GM13977 (cell line): ENCODE results near the gene TCF12.

Source experiments
- DNase-seq: peaks from one replicate; pipeline ENCODE4 v3.0.0; 2012; ENCODE audit warnings: low spot score
- in situ Hi-C: fragments of 300-500 bp; cut with MboI; formaldehyde crosslinking; loops from one replicate; pipeline ENCODE4 v1.12.0; 2022; ENCODE audit warnings: low sequenced_read_pairs, low pct_unique_long_range_greater_than_20kb, mixed read lengths, inconsistent platforms; ENCODE audit not compliant: unreplicated experiment
- TF ChIP-seq, protein P1 (sequence below): IDR thresholded peaks from 2 replicates; pipeline ENCODE4 v1.5.1; 2012; ENCODE audit warnings: mild to moderate bottlenecking, control low read depth; ENCODE audit not compliant: insufficient read depth; ENCODE audit errors: extremely low read depth, missing control alignments

Gene TCF12

DNA sequence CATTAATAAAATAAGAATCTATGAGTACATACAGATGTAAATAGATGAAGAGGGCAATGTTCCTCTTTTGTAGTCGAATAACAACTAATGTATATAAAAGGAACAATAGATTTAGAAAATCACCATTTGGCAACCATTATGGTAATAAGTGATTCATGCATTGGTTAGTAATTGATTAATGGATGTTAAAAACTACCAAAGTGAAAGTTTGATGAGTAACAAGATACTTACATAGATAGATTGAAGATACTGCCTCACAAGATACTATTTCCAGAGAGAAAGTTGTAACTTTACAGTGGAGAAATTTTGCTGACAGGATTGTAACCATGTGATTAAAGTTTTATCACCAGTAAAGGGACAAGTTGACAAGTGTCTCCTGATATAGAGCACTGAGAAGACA, 55.0 kb downstream of the TCF12 start:
- TF ChIP-seq, protein P1, sequence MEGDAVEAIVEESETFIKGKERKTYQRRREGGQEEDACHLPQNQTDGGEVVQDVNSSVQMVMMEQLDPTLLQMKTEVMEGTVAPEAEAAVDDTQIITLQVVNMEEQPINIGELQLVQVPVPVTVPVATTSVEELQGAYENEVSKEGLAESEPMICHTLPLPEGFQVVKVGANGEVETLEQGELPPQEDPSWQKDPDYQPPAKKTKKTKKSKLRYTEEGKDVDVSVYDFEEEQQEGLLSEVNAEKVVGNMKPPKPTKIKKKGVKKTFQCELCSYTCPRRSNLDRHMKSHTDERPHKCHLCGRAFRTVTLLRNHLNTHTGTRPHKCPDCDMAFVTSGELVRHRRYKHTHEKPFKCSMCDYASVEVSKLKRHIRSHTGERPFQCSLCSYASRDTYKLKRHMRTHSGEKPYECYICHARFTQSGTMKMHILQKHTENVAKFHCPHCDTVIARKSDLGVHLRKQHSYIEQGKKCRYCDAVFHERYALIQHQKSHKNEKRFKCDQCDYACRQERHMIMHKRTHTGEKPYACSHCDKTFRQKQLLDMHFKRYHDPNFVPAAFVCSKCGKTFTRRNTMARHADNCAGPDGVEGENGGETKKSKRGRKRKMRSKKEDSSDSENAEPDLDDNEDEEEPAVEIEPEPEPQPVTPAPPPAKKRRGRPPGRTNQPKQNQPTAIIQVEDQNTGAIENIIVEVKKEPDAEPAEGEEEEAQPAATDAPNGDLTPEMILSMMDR: no peak
- DNase-seq: no peak
- in situ Hi-C loops: no loop called here

DNA sequence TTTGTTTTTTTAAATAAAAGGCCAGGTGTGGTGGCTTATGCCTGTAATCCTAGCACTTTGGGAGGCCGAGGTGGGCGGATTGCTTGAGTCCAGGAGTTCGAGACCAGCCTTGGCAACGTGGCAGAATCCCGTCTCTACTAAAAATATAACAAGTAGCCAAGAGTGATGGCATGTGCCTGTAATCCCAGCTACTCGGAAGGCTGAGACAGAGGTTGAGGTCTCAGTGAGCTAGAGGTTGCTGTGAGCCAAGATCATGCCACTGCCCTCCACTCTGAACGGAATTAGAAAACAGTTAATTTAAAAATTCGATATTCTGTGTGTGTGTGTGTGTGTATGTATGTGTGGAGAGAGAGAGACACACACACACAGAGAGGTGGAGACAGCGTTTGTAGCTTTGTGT, 58.8 kb downstream of the TCF12 start:
- no peak for DNase-seq
- in situ Hi-C loops: no loop called here
- TF ChIP-seq, protein P1: no peak

DNA sequence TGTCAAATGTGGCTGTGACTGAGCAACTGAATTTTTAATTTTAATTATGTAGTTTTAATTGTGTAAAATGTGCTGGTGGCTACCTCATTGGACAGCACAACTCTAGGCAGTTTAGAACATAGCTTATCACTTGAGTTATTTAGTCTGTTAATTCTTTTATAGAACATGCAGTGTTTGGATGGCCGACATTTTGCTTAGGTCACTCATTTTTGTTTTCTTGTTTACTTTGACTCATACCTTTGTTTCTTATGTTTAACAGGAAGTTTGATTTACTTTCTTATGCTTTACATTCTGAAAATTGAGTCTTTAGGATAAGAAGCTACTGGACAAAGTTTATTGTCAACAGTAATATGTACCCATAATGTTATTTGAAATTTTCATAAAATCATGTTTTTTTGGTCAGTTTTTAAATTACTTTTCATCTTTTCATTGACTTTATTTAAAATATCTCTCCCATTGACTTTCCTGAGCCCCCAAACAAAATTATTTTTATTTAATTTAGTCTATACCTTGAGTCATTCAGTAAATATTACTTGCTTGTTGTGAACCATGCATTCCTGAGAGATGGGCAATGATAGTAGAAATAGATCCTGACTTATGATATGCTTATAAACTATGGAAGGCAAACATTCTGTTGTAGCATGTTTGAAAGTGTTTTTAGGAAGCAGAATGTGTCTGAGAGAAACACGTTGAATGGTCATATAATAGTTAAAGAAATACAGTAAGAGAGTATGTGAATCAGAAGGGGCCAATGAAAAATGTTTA, 60.6 kb downstream of the TCF12 start:
- in situ Hi-C loops: no loop called here
- TF ChIP-seq, protein P1: no peak
- DNase-seq: no peak

DNA sequence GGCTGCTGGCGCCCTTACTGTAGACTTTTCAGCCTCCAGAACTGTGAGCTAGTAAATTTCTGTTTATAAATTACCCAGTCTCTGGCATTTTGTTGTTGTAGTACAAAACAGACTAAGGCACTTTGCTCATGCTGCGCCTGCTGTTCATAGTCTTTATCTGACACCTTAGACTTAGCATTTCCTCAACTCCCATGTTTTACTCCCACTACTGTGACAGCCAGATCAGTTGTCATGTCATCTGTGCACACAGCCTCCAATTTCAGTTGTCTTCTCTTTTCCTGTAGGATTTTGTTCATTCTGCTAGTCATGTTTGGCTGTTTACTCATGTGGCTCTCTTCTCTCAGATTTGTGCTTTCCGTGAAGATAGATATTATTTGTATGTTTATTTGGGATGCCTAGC, 62.0 kb downstream of the TCF12 start:
- in situ Hi-C loops: no loop called here
- no peak for DNase-seq
- TF ChIP-seq, protein P1: no peak

DNA sequence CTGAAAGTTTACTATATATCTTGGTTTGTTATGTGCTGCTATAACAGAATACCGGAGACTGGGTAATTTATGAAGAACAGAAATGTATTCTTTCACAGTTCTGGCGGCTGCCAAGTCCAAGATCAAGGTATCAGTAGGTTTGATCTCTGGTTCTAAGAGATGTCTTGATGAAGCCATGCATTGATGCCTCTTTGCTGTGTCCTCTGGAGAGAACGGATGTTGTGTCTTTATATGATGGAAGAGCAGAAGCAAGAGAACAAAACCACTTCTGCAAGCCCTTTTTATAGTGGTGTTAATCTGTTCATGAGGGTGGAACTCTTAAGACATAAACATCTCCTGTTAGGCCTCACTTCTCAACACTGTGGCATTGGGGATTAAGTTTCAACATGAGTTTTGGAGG, 62.7 kb downstream of the TCF12 start:
- no peak for DNase-seq
- TF ChIP-seq, protein P1: no peak
- in situ Hi-C loops: no loop called here

DNA sequence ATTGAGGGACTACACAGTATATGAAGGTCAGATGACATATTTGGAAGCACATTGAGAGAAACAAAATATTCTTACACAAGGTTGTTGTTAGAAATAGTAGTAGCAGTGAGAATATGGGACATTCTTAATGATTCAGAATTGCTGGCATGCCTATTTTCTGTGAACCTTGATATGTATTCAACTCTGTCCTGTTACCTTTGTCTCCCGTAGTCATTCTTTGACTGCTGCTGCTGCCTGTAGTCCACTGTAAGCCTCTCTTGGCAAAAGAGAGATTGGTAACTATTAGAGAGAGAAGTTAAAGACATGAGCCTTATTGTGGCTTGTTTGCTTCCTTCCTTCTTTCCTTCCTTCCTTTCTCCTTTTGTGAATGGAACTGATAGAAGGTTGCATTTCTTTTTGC, 64.5 kb downstream of the TCF12 start:
- DNase-seq: no peak
- TF ChIP-seq, protein P1: no peak
- in situ Hi-C loops: no loop called here
